ENCODE measurements around the gene MANSC1. TPM values are rescaled to one million over a fixed set of nuclear protein-coding genes. Genes with fewer than 3 reads are reported as not detected.
A peak's percentile ranks its signal among the peaks of the same experiment; 100 is the strongest.

MANSC1 gene
- total RNA-seq, 1 donor from 2014 or later, result 23.7 TPM

- ATAC-seq (no peak), DNase-seq (no peak)
- Histone ChIP-seq H3K27me3 (ENCODE audit: low read depth) (no peaks in the 10 kb centered on the region), H3K4me1 (peaks cover 6% of the 10 kb centered on the region), H3K27ac (no peak overlapping the region), H3K4me3 (no peak overlapping the region), H3K36me3 (peaks cover 7% of the 10 kb centered on the region), H3K9me3 (no peaks in the 10 kb centered on the region)
- TF ChIP-seq CTCF (IDR thresholded peaks at IDR 0.05), result no peak
- intact Hi-C loops (cut with DNase I), result no loop called here
These were observed 14.9 kb upstream of the MANSC1 start for GRCh38 chr12:12364787-12365445.

DNA sequence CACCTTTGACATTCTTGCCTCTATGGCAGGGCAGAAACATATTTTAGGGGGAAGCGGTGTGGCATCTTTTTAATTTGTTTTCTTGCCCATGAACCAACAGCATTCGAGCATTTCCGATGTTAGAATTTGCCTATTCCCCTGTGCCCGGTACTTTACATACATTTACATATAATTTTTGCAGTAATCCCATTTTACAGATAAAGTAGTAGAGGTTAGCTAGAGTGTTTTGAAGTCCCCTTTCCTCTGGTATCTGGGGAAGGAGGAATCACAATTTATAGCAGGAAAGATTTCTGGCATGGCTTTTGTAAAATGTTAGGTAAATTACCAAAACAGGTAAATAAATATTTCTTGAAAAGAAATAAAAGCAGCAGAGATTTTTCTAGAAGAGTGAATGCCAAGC lies 8.5 kb upstream of the MANSC1 start:
- H3K27ac ChIP-seq, result no peak overlapping the region
- peaks cover 7% of the 10 kb centered on the region for H3K36me3 ChIP-seq
- no peak for DNase-seq
- H3K4me3 ChIP-seq, result peak overlapping the region; percentile 90
- no peaks in the 10 kb centered on the region for H3K9me3 ChIP-seq
- no peak for TF ChIP-seq CTCF (IDR thresholded peaks at IDR 0.05)
- intact Hi-C loops (cut with DNase I), result no loop called here
- no peaks in the 10 kb centered on the region for H3K27me3 ChIP-seq (ENCODE audit: low read depth)
- ATAC-seq, result no peak
- peaks cover 23% of the 10 kb centered on the region for H3K4me1 ChIP-seq

GRCh38 chr12:12357719-12358461 lies 7.8 kb upstream of the MANSC1 start:
- DNase-seq (no peak), ATAC-seq (no peak)
- H3K27me3 ChIP-seq (ENCODE audit: low read depth), result no peaks in the 10 kb centered on the region
- TF ChIP-seq CTCF (IDR thresholded peaks at IDR 0.05), result no peak
- no peaks in the 10 kb centered on the region for H3K9me3 ChIP-seq
- peaks cover 3% of the 10 kb centered on the region for H3K36me3 ChIP-seq
- H3K4me1 ChIP-seq, result peaks cover 23% of the 10 kb centered on the region
- H3K27ac ChIP-seq, result peak overlapping the region; percentile 99
- peak overlapping the region; percentile 90 for H3K4me3 ChIP-seq
- intact Hi-C loops (cut with DNase I), result no loop called here

GRCh38 chr12:12356896-12357718 lies 7.1 kb upstream of the MANSC1 start, which contains the start of gene BORCS5:
TSS of gene BORCS5 (plus strand) at chr12:12357078. CDS start at chr12:12357452, 374 bp downstream.
- TF ChIP-seq CTCF (IDR thresholded peaks at IDR 0.05), result peak; percentile 42
- H3K27ac ChIP-seq, result peak within 1 kb of the TSS; percentile 99
- no peaks in the 10 kb centered on the region for H3K36me3 ChIP-seq
- H3K4me1 ChIP-seq, result peaks cover 23% of the 10 kb centered on the region
- DNase-seq, result peak; percentile 100
- peak within 1 kb of the TSS; percentile 90 for H3K4me3 ChIP-seq
- intact Hi-C loops (cut with DNase I), result no loop called here
- no peaks in the 10 kb centered on the region for H3K9me3 ChIP-seq
- ATAC-seq, result peak; percentile 99
- H3K27me3 ChIP-seq (ENCODE audit: low read depth), result no peaks in the 10 kb centered on the region

DNA sequence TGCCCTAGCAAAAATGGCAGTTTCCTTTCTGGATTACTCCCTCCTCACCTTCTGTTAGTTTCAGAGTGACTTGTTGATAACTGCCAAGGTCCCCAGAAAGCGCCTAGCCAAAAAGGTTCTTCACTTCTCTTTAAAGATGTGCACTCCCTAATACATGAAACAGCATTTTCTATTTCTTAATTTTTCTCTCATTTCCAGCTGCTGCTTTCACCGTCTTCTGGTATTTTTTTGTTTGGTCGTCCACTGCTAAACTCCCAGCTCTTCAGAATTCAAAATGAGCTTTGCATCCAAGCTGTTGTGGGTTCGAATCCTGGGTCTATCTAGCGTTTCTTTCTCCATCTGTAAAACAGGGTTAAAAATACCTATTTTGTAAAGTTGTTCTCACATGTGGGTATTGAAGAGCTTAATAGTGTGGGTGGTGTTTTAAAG lies 6.4 kb upstream of the MANSC1 start:
- no peaks in the 10 kb centered on the region for H3K9me3 ChIP-seq
- peaks cover 23% of the 10 kb centered on the region for H3K4me1 ChIP-seq
- DNase-seq (no peak), ATAC-seq (no peak)
- intact Hi-C loops (cut with DNase I), result no loop called here
- no peak for TF ChIP-seq CTCF (IDR thresholded peaks at IDR 0.05)
- no peaks in the 10 kb centered on the region for H3K27me3 ChIP-seq (ENCODE audit: low read depth)
- peak overlapping the region; percentile 90 for H3K4me3 ChIP-seq
- no peaks in the 10 kb centered on the region for H3K36me3 ChIP-seq
- peak overlapping the region; percentile 99 for H3K27ac ChIP-seq
